Heart right ventricle (tissue), 16 donors: ENCODE measurements around the gene TIMM23. TPM values are rescaled to one million over a fixed set of nuclear protein-coding genes. Genes with fewer than 3 reads are reported as not detected.
A peak's percentile ranks its signal among the peaks of the same experiment; 100 is the strongest.

ENCODE experiments used
- ATAC-seq, 8 donors: fragments of 200-7000 bp; cut with Tn5 transposase; one replicate each; pipeline ENCODE4 v1.9.1; 2020; ENCODE audit warnings: mild to moderate bottlenecking in 8 of 8, moderate library complexity in 8 of 8, moderate number of reproducible peaks in 1 of 8
- DNase-seq, 2 donors: peaks; one replicate each; pipeline ENCODE4 v3.0.0-alpha.2; 2020
- H3K27ac ChIP-seq, 10 donors: fragments of 200-600 bp; sonication (generic) in 2 of 10; one replicate each; pipeline versions ENCODE4 v1.5.0 to v1.8.0; 2020 to 2022; ENCODE audit warnings: mild to moderate bottlenecking in 3 of 10
- H3K27me3 ChIP-seq, 7 donors: fragments of 200-600 bp; one replicate each; pipeline ENCODE4 v1.8.0; 2021 to 2022; ENCODE audit warnings: mild to moderate bottlenecking in 2 of 7
- H3K36me3 ChIP-seq, 9 donors: fragments of 200-600 bp; sonication (generic) in 1 of 9; one replicate each; pipeline versions ENCODE4 v1.5.0 to v1.8.0; 2020 to 2022; ENCODE audit warnings: mild to moderate bottlenecking in 2 of 9
- H3K4me1 ChIP-seq, 9 donors: fragments of 200-600 bp; sonication (generic) in 1 of 9; one replicate each; pipeline versions ENCODE4 v1.5.0 to v1.8.0; 2020 to 2022; ENCODE audit warnings: mild to moderate bottlenecking in 4 of 9
- H3K4me3 ChIP-seq, 10 donors: fragments of 200-600 bp; sonication (generic) in 2 of 10; one replicate each; pipeline versions ENCODE4 v1.5.0 to v1.8.0; 2020 to 2022; ENCODE audit warnings: mild to moderate bottlenecking in 7 of 10, moderate library complexity in 2 of 10
- H3K9me3 ChIP-seq, 11 donors: fragments of 200-600 bp in 10 of 11; sonication (generic) in 2 of 11; one replicate each; pipeline versions ENCODE4 v1.5.0 to v1.8.0; 2013 to 2022; ENCODE audit warnings: mild to moderate bottlenecking in 2 of 11, control low read depth in 1 of 11, moderate library complexity in 1 of 11
- WGBS, 2 donors: extraction: QIAGEN DNeasy Blood & Tissue Kit; methylation state at CpG; one replicate each; pipeline ENCODE4 v1.1.7; 2013; ENCODE audit warnings: inconsistent platforms in 1 of 2; 5-methylcytosine and 5-hydroxymethylcytosine counted together
- intact Hi-C, 10 donors: fragments of 100-400 bp; cut with DNase I; formaldehyde crosslinking; loops; one replicate each; pipeline versions ENCODE4 v1.11.1 to v1.14.2; 2022
- polyA plus RNA-seq, 2 donors: library from polyadenylated mRNA; stranded (reverse); fragments of 200-250 nt; gene quantifications; one replicate each; pipeline ENCODE4 v1.2.3, GENCODE V29; 2013
- total RNA-seq, 10 donors: library from RNA; stranded (reverse); fragmentation: NEBNext Ultra II Directional in 3 of 10; extraction: Animal tissue kit (Norgen Biotek cat#: 25700) in 3 of 10; gene quantifications; one replicate each; pipeline versions ENCODE4 v1.2.1 to v1.2.4, GENCODE V29; 2021 to 2023
- TF ChIP-seq, protein P1 (sequence below), 9 donors: fragments of 200-600 bp; sonication (generic) in 2 of 9; IDR thresholded peaks; one replicate each; pipeline versions ENCODE4 v1.5.0 to v1.8.0; 2021 to 2022; ENCODE audit warnings: antibody characterized with exemption in 9 of 9, mild to moderate bottlenecking in 5 of 9, moderate library complexity in 1 of 9
- donor health status: Arrhythmogenic right ventricular cardiomyopathy.
- donor health status: ischemic (EF 13 %, LVEDD 7.1; RV severe dilation, severe dysfunction).
- donor health status: healthy with polysubstance abuse.
- donor health status: DM: no; HTN: yes; CAD: no.
- donor health status: DM: no; HTN: no; CAD: no.
- donor health status: ischemic (EF 25% LVEDD 6.9; RV normal size, moderate dysfunction).
- donor health status: ischemic (EF 25% LVEDD 5.7; RV mildly dilated, moderate dysfunction).
- donor health status: healthy.
- donor health status: DM: yes; HTN: yes; CAD: no.
- donor health status: Ischemic cardiomyopathy.
- donor health status: ischemic (EF 35%, LVEDD 5.7; RV mildly dilated, moderate dysfunction).
- donor health status: nonischemic (EF 11% LVEDD 7.7; RV severe dilation, severe dysfunction).
- donor health status: DM: yes; HTN: yes; CAD: no.
- donor health status: PGD.
- donor health status: ischemic (EF 29% LVEDD 5.4; RV normal size, mild dysfunction).
- donor health status: nonischemic (EF 23%, LVEDD 6.1; RV moderate dilation, normal function).

TIMM23 gene
- total and polyA plus RNA-seq, 12 donors, result 73.5 to 113 (median 84.2) TPM

GRCh38 chr10:46002916-46003693 lies 30.8 kb downstream of the TIMM23 start:
- Histone ChIP-seq H3K27me3 (no peaks in the 10 kb centered on the region), H3K9me3 (no peaks in the 10 kb centered on the region), H3K4me1 (peaks cover 0 to 7% (median 0%) of the 10 kb centered on the region in 9 donors), H3K27ac (no peak overlapping the region), H3K36me3 (peaks cover 0 to 100% (median 66%) of the 10 kb centered on the region in 9 donors), H3K4me3 (no peak overlapping the region)
- peak in 2 of 8 donors; percentile 46 to 51 for ATAC-seq
- DNase-seq, result no peak
- TF ChIP-seq, protein P1, sequence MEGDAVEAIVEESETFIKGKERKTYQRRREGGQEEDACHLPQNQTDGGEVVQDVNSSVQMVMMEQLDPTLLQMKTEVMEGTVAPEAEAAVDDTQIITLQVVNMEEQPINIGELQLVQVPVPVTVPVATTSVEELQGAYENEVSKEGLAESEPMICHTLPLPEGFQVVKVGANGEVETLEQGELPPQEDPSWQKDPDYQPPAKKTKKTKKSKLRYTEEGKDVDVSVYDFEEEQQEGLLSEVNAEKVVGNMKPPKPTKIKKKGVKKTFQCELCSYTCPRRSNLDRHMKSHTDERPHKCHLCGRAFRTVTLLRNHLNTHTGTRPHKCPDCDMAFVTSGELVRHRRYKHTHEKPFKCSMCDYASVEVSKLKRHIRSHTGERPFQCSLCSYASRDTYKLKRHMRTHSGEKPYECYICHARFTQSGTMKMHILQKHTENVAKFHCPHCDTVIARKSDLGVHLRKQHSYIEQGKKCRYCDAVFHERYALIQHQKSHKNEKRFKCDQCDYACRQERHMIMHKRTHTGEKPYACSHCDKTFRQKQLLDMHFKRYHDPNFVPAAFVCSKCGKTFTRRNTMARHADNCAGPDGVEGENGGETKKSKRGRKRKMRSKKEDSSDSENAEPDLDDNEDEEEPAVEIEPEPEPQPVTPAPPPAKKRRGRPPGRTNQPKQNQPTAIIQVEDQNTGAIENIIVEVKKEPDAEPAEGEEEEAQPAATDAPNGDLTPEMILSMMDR (IDR thresholded peaks at IDR 0.05), result no peak
- intact Hi-C loops, result no loop called here
- 84 to 92% methylated on average over 9 of the region's 9 CpGs for WGBS, 2 donors

DNA sequence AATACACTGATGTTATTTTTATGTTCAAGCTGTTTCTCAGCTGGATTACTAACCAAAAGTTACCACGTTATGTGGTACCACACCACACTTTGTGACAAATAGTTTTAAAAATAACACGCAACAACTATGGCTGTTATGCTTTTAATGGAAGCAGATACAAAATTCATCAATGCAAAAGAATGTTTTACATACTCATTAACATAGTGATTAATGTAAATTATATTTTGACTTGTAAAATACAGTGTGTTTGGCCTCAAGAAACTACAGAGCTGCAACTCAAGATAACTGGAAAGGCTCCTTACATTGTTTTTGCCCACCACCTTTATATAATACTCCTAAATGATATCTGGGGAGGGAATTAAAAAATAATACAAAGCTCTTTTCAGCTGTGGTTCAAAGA lies 32.7 kb downstream of the TIMM23 start:
- 86 to 90% methylated on average over 2 of the region's 2 CpGs for WGBS, 2 donors
- no peak for DNase-seq
- Histone ChIP-seq H3K4me3 (no peak overlapping the region), H3K27ac (no peak overlapping the region), H3K27me3 (no peaks in the 10 kb centered on the region), H3K36me3 (peaks cover 0 to 100% (median 68%) of the 10 kb centered on the region in 9 donors), H3K4me1 (peaks cover 0 to 18% (median 0%) of the 10 kb centered on the region in 9 donors), H3K9me3 (no peaks in the 10 kb centered on the region)
- ATAC-seq, result no peak
- intact Hi-C loops, result no loop called here
- TF ChIP-seq, protein P1 (IDR thresholded peaks at IDR 0.05), result no peak

DNA sequence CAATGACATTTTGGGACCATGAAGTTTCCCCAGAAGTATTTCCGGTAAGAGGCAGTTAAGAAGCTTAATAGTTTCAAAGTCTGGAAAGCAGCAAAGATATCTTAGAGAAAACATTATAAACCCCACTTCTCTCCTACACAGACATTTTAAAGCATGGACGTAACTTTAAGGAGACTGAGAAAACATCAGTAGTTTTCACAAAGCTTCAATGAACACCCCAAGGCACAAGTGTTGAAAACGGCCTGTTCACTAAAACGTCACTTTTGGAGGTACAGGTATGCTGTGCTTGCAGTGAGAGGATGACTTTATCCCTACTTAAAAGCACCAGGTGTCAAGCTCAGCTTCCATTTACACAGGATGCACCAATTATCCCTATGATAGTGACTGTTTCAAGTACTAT lies 33.1 kb downstream of the TIMM23 start:
- H3K27ac ChIP-seq, result no peak overlapping the region
- intact Hi-C loops, result no loop called here
- no peak for DNase-seq
- H3K27me3 ChIP-seq, result no peaks in the 10 kb centered on the region
- H3K4me1 ChIP-seq, result peaks cover 0 to 20% (median 0%) of the 10 kb centered on the region in 9 donors
- H3K4me3 ChIP-seq, result no peak overlapping the region
- H3K36me3 ChIP-seq, result peaks cover 0 to 100% (median 68%) of the 10 kb centered on the region in 9 donors
- no peaks in the 10 kb centered on the region for H3K9me3 ChIP-seq
- TF ChIP-seq, protein P1 (IDR thresholded peaks at IDR 0.05), result no peak
- no peak for ATAC-seq
- 83 to 86% methylated on average over 4 of the region's 4 CpGs for WGBS, 2 donors

- peaks cover 0 to 20% (median 0%) of the 10 kb centered on the region in 9 donors for H3K4me1 ChIP-seq
- no peaks in the 10 kb centered on the region for H3K9me3 ChIP-seq
- 73 to 85% methylated on average over 3 of the region's 3 CpGs for WGBS, 2 donors
- intact Hi-C loops, result no loop called here
- no peaks in the 10 kb centered on the region for H3K27me3 ChIP-seq
- H3K27ac ChIP-seq, result no peak overlapping the region
- no peak overlapping the region for H3K4me3 ChIP-seq
- H3K36me3 ChIP-seq, result peaks cover 0 to 100% (median 70%) of the 10 kb centered on the region in 9 donors
- TF ChIP-seq, protein P1 (IDR thresholded peaks at IDR 0.05), result no peak
- DNase-seq, result no peak
- ATAC-seq, result no peak
These were observed 33.9 kb downstream of the TIMM23 start for GRCh38 chr10:46006219-46006618.
